ENCODE measurements around the gene STRADB.
"Not testable (repeated sequence)": the region's sequence is repeated elsewhere in the genome, so short reads cannot be mapped to it uniquely, and the experiment has no call there.

The STRADB gene

DNA sequence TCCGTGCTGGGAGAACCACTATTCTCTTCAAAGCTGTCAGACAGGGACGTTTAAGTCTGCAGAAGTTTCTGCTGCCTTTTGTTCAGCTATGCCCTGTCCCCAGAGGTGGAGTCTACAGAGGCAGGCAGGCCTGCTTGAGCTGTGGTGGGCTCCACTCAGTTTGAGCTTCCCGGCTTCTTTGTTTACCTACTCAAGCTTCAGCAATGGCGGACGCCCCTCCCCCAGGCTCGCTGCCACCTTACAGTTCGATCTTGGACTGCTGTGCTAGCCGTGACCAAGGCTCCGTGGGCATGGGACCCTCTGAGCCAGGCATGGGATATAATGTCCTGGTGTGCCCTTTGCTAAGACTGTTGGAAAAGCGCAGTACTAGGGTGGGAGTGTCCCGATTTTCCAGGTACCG, 21.2 kb upstream of the STRADB start:
- not testable (repeated sequence) for DNase-seq

DNA sequence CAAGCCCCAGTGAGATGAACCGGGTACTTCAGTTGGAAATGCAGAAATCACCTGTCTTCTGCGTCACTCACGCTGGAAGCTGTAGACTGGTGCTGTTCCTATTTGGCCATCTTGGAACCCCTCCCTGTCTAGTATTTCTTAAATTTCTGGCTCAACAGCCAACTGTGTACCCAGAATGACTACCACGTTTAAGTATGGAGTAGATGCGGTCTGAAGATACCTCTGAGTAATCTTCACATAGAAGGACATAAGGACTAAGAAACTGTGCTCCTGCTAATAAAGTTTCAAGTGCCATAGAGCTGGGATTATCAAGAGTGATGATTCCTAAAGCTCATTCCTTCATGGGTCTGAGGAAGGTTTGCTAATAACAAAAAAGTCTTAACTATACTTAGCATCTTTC, 20.7 kb upstream of the STRADB start:
- no peak for DNase-seq

DNA sequence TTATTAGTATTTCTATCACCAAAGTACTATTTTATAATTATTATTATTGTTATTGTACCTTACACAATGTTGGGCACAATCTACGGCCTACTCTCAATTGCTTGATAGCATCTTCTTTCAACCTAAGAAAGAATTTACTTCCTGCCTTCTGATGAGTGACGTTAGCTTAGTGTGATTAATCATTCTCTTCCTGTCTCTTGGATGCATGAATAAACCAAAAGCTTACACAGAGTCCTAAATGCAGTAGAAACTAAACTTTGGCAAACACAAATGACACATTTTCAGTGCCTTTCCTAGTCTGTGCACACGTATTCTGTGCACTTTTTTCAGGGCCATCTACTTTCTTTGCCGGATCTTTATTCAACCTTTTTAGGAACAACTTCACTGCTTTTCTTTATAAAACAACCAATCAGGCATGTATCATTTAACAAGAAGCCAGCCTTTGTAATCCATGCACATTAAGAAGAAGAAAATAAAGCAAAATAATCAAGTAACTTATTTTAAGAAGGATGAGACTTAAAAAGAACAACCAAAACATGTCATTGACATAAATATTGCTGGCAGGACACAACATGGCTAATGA, 19.4 kb upstream of the STRADB start:
- no peak for DNase-seq

DNA sequence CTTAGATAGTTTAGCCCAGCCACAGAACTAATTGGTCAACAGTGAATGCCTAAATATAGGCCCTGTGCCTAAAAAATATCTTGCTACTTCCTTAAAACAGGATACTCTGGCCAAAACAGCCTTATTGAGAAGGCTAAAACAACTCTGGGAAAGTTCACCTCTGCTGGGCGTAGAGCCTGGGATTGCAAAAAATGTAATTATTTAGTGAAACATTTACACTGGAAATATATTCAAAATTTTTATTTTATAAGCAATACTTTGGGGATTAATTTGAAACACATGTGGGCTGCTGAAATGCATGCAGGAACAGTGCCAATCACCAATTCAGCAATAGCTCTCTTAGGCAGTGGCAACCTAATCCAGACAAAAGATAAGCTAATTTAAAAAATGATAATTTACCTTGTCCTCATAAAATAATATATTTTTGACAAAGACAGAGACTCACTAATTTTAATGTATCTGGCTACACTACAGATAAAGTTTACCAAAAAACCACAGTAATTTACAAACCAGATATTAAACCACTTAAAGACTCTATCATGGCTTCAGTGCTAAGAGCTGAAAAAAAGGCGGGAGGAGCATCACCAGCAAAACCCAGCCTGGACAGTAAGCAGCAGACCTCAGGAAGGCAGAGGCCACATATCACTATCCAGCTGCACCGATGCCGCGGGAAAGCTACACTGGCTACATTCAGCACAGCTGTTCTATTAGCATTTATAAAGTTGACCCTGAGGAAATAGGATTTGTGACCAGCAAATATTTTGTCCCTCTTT, 18.7 kb upstream of the STRADB start:
- DNase-seq: no peak

GRCh38 chr2:201433394-201433995, 18.0 kb upstream of the STRADB start:
- DNase-seq: no peak

DNA sequence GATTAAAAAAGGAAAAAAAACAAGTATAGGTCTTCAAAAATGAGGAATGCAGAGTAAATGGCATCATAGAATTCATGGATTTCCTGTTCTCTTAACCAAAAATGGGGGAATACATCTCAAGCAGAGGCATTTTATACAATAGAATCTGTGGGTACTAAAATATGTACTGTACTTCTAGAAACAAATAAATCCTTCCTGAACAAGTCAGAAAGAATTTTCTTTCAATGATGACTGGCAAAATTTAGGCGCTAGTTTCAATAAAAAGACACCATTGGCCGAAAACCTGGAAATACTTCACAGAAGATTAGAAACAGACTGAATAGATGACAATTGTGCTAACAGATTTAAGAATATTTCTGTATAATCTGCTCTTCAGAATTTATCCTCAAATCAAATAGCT, 15.4 kb upstream of the STRADB start:
- no peak for DNase-seq

GRCh38 chr2:201439336-201439922, 12.1 kb upstream of the STRADB start:
- not testable (repeated sequence) for DNase-seq

GRCh38 chr2:201440182-201440581, 11.4 kb upstream of the STRADB start:
- DNase-seq: no peak

DNA sequence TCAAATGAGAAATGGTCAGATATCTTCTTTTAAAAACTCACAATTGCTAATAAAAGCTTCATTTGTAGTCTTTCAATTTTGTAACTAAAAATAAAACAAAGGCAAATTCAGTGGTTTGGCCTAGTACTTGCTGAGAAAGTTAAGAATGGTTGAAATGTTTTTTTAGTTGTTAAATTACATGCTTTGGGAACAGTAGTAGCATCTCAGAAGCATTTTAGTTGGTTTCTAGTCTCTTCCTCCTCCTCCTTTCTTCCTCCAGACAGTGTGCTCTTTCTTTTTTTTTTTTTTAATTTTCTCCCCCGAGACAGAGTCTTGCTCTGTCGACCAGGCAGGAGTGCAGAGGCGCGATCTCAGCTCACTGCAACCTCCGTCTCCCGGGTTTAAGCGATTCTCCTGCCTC, 10.1 kb upstream of the STRADB start:
- DNase-seq: no peak

GRCh38 chr2:201444746-201445465, 6.6 kb upstream of the STRADB start:
- DNase-seq: no peak

DNA sequence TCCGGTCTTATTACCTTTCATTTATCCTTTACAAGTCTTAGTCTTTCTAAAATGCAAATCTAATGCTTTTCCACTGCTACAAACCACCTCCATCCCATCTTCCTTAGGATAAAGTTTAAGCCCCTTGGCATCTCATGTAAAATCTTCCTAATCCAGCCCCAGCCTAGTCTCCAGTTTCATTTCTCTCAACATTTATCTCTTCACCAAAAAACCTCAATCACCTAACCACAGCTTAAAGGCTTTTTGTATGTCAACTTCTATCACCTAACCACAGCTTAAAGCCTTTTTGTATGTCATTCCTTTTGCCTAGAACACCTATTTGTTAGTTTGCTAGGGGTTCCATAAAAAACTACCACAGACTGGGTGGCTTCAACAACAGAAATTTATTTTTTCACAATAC, 4.5 kb upstream of the STRADB start:
- DNase-seq: no peak

- DNase-seq: no peak
Observed at GRCh38 chr2:201448061-201448460, 3.5 kb upstream of the STRADB start.

- no peak for DNase-seq
Observed at GRCh38 chr2:201448701-201449100, 2.8 kb upstream of the STRADB start.

- DNase-seq: peak in 2 of 56 donors; percentile 61 to 73
Observed at GRCh38 chr2:201450954-201451291, 617 bp upstream of the STRADB start.

DNA sequence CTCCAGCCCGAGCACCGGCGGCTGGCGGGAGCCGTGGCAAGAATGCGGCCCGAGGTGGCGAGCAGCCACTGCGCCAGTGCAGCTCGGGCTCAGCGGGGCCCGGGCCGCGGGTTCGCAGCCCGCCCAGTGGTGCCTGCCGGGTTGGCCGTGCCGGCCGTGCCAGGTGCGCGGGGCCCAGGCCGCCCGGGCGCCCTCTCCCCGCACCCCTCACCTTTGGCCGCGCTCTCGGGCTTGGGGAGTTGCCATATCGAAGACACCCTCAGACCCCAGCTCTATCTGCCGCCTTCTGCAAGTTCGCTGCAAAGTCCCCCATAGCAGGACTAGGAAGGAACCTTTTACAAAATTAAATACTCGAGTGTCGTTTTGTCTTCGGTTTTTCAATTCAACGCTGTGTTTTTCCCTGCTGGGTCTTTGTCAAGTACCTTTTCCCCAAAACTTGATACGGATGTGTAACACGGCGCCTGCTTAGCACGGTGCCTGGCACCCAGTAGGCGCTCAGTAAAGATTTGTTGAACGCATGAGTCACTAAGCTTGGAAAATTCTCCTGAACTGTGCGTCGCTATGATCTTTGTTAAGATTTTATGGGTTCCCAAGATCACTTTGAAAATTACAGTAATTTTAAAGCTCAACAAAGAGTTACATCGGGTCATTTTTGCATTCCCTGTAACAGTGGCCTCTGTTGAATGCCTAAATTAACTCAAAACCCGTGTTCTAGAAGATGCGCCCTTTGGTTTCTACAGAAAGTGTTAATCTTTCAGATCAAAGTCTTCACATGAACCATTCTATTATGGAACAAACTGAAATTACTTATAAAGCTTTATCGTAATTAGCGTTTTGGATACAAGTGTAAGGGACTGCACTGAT, 750 bp downstream of the STRADB start:
- peak in 9 of 56 donors; percentile 19 to 71 (median 47) for DNase-seq

DNA sequence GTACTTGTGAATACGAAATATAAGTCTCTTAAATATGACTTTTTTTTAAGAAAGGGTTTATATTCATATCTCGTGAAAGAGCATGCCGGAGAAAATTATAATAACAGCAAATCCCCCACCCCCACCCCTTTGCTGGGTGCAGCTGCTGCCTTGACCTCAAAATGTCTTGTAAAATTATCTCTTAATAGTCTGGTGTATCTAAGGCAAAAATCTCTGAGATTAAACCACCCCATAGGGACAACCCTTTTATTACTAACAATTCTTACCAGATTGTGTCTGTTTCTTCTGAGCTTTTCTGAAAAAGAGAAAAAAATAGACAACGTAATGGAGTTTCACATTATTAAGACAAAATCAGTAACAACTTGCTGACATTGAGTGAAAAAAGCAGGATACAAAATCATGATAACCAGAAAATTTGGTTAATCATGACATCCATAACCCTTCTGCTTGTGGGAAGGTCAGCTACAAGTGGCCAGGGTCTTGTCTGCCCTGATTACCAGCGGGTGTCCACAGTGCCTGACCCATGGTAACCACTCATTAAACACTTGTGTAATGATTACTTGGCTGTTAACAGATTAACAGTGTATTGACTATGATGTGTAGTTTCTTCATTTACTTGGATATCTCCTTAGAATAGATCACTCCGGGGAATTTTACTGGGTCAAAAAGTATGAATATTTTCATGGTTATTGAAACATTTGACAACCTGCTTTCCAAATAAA, 1.5 kb downstream of the STRADB start:
- DNase-seq: no peak

GRCh38 chr2:201458381-201458780, 6.8 kb downstream of the STRADB start:
- DNase-seq: no peak

DNA sequence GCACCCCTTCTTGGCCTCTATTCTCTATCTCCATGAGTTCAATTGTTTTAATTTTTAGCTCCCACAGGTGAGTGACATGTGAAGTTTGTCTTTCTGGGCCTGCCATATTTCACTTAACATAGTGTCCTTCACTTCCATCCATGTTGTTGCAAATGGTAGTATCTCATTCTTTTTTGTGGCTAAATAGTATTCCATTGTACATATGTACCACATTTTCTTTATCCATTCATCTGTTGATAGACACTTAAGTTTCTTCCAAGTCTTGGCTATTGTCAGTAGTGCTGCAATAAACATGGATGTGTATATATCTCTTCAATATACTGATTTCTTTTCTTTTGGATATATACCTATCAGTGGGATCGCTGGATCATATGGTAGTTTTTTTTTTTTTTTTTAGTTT, 9.0 kb downstream of the STRADB start:
- DNase-seq: no peak

DNA sequence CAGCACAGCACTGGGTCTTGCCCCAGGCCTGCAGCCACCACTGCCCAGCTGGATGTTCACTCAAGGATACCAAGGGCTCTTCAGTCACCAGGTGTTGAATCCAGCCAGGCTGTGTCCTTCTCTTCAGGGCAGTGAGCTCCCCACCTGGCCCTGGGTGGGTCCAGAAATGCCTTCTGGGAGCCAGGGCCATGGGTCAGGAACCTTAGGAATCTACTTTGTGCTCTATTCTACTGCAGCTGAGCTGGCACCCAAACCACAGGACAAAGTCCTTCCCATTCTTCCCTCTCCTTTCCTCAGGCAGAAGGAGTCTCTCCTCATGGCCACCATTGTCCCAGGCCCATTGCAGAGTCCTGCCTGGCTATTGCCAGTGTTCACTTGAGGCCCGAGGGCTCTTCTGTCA, 13.0 kb downstream of the STRADB start:
- DNase-seq: no peak

GRCh38 chr2:201465524-201465971, 14.0 kb downstream of the STRADB start:
- peak in 22 of 56 donors; percentile 1 to 53 (median 16) for DNase-seq
